Mucosa of descending colon (tissue), 3 donors: ENCODE measurements around the gene AKT3. TPM values are rescaled to one million over a fixed set of nuclear protein-coding genes. Genes with fewer than 3 reads are reported as not detected.
A peak's percentile ranks its signal among the peaks of the same experiment; 100 is the strongest.

Experiments used
- ATAC-seq: fragments of 200-7000 bp; cut with Tn5 transposase; one replicate; pipeline ENCODE4 v1.9.1; 2020; ENCODE audit warnings: mild to moderate bottlenecking, moderate library complexity
- DNase-seq, 3 donors: peaks; one replicate each; pipeline ENCODE4 v3.0.0-alpha.2; 2020
- H3K36me3 ChIP-seq: fragments of 200-600 bp; one replicate; pipeline ENCODE4 v1.8.0; 2021; ENCODE audit warnings: low read depth, mild to moderate bottlenecking
- H3K4me1 ChIP-seq: fragments of 200-600 bp; one replicate; pipeline ENCODE4 v1.8.0; 2021; ENCODE audit warnings: low read depth, mild to moderate bottlenecking
- H3K4me3 ChIP-seq: fragments of 200-600 bp; one replicate; pipeline ENCODE4 v1.8.0; 2021; ENCODE audit warnings: mild to moderate bottlenecking
- H3K9me3 ChIP-seq: fragments of 200-600 bp; one replicate; pipeline ENCODE4 v1.8.0; 2021; ENCODE audit warnings: mild to moderate bottlenecking
- intact Hi-C, 2 donors: fragments of 100-400 bp; cut with DNase I in 1 of 2; cut with micrococcal nuclease in 1 of 2; formaldehyde crosslinking; loops; one replicate each; pipeline versions ENCODE4 v1.11.0 to v1.11.1; 2022; cut with DNase I, micrococcal nuclease
- total RNA-seq, 3 donors: library from RNA; stranded (reverse); fragmentation: NEBNext Ultra II Directional in 2 of 3; extraction: Animal tissue kit (Norgen Biotek cat#: 25700) in 2 of 3; gene quantifications; one replicate each; pipeline versions ENCODE4 v1.2.1 to v1.2.4, GENCODE V29; 2021 to 2023
- TF ChIP-seq, protein P1 (sequence below): fragments of 200-600 bp; IDR thresholded peaks from one replicate; pipeline ENCODE4 v1.8.0; 2022; ENCODE audit warnings: antibody characterized with exemption, mild to moderate bottlenecking
- donor health status: DM: no; HTN: no; CAD: no; lungs with moderate emphysema.
- donor health status: DM: no; HTN: no; CAD: no.
- donor health status: DM: no; HTN: yes; CAD: no.

AKT3 gene
- total RNA-seq, 3 donors from 2014 or later = 8.2 to 119 (median 12.6) TPM

DNA sequence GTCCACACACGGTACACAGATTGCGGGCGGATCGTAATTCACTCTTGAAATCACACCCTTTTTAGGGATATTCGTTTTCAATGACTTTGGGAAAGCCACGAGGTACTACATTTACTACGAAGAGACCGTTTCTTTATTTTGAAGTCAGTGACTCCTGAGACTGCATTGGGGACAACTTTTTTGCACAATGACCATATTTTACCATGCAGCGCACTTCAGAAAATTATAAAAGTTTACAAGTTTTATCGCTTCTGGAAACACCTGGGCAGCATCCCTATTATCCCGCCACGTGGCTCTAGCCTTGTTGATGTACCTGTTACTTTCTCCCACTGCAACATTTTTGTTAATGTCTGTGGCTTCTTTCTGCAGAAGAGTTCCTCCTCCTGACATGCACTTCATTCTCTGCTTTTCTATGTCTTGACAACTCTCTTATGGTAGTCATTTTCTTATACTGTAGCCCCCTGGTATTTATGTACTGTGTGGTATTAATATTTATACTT lies 1.3 kb upstream of the AKT3 start:
- ATAC-seq = no peak
- intact Hi-C loops = no loop called here
- H3K4me1 ChIP-seq = peaks cover 4% of the 10 kb centered on the region
- TF ChIP-seq, protein P1, sequence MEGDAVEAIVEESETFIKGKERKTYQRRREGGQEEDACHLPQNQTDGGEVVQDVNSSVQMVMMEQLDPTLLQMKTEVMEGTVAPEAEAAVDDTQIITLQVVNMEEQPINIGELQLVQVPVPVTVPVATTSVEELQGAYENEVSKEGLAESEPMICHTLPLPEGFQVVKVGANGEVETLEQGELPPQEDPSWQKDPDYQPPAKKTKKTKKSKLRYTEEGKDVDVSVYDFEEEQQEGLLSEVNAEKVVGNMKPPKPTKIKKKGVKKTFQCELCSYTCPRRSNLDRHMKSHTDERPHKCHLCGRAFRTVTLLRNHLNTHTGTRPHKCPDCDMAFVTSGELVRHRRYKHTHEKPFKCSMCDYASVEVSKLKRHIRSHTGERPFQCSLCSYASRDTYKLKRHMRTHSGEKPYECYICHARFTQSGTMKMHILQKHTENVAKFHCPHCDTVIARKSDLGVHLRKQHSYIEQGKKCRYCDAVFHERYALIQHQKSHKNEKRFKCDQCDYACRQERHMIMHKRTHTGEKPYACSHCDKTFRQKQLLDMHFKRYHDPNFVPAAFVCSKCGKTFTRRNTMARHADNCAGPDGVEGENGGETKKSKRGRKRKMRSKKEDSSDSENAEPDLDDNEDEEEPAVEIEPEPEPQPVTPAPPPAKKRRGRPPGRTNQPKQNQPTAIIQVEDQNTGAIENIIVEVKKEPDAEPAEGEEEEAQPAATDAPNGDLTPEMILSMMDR = no peak
- no peaks in the 10 kb centered on the region for H3K36me3 ChIP-seq
- peak overlapping the region; percentile 38 for H3K4me3 ChIP-seq
- DNase-seq = no peak
- no peaks in the 10 kb centered on the region for H3K9me3 ChIP-seq

DNA sequence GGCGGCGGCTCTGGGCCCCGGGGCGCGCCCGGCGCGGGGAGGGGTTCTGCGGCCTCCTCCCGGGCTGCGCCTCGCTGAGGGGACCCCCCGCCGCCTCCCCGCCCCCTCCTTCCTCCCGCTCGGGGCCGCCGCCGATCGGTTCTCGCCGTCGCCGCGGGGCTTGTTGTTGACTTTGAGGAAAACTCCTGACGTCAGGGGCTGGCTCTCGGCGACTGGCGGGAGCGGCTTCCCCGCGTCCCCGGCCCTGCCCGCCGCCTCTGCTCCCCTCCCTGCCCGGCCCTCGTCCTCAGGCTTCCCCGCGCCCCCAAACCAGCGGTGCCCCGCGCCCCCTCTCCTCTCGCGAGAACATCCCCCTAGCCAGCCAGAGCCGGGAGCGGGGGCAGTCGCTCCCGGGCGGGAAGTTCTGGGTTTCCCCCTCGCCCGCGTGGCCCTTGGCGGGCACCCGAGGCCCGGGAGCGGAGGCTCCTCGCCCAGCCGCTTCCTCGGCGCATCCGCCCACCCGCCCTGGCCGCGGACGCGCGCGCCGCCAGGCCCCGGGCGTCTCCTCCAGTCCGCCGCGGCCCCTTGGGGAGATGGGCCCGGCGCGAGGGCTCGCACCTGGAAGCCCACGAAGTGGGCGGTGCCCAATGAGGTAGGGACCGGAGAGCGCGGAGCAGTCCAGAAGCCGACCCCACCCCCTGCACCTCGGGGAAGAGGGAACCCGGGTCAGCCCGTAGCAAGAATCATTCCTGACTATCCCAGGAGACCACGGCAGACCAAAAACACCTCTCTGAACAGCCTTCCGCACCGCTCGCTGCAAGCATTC lies 611 bp upstream of the AKT3 start:
- H3K36me3 ChIP-seq = no peaks in the 10 kb centered on the region
- DNase-seq (peak; percentile 63 to 84 (median 75)), ATAC-seq (peak; percentile 58)
- TF ChIP-seq, protein P1 = no peak
- peaks cover 4% of the 10 kb centered on the region for H3K4me1 ChIP-seq
- intact Hi-C loops = no loop called here
- peak overlapping the region; percentile 38 for H3K4me3 ChIP-seq
- H3K9me3 ChIP-seq = no peaks in the 10 kb centered on the region

DNA sequence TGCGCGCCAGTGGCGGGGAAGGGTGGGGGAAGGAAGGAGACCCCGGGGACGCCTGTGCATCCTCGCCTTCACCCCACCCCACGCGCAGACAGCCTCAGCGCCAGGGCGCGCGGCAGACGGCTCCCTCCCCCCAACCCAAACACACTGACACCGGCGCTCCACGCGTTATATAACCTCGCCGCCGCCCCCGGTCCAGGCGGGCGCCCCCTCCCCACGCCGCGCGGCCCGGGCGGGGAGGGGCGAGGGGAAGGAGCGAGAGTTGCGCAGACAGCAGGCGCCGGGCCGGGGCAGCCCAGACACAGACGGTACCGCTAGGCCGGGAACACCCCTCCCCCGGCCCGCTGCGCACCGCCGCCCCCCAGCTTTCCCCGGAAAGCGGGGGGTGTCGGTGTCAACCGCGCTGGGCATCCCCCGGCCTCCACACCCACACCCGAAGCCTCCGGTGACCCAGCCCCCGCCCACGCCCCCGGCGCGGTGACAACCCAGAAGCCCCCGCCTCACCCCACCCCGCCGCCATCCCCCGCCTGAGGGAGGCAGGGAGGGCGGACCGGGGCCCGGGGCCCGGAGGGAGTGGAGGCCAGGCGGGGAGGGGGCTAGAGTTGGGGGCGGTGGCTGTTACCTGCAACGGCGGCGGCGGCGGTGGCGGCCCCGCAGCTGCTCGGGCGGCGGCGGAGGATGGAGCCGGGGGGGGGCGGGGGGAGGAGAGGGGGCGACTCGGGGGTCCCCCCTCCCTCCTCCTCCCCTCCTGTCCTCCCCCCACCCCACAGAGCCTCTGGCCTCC lies 432 bp downstream of the AKT3 start:
- DNase-seq = peak; percentile 27 to 68 (median 57)
- H3K36me3 ChIP-seq = no peaks in the 10 kb centered on the region
- TF ChIP-seq, protein P1 = no peak
- H3K4me1 ChIP-seq = peaks cover 4% of the 10 kb centered on the region
- peak; percentile 45 for ATAC-seq
- H3K9me3 ChIP-seq = no peaks in the 10 kb centered on the region
- peak overlapping the region; percentile 47 for H3K4me3 ChIP-seq
- intact Hi-C loops = no loop called here

DNA sequence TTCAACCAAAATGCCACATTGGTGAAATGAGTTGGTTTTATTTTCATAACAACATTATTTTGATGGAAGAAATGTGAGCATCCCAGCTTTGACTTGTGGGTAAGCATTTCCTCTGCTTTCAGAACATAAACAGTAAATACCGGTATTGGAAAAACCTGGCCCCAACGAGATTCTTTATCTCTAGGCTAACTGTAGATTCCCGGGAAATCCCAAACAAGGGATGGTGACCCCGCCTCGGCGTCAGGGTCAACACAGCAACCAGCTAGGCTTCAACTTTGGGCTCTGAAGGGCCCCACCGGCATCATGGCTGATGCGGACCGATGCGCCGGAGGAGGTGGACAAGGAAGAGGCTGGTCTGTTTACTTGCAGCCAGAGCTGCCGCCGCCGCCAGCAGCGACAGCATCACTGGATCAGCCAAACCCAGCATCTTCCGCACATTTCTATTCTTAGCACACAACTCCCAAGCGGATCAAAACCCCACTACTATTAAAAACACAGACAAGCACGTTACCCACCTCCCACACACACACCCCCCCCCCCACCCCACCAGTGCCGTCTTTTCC lies 1.1 kb downstream of the AKT3 start:
- no peaks in the 10 kb centered on the region for H3K36me3 ChIP-seq
- intact Hi-C loops = no loop called here
- DNase-seq (peak; percentile 41 to 74 (median 49)), ATAC-seq (peak; percentile 34)
- H3K4me3 ChIP-seq = no peak overlapping the region
- TF ChIP-seq, protein P1 = no peak
- peaks cover 4% of the 10 kb centered on the region for H3K4me1 ChIP-seq
- H3K9me3 ChIP-seq = no peaks in the 10 kb centered on the region

DNA sequence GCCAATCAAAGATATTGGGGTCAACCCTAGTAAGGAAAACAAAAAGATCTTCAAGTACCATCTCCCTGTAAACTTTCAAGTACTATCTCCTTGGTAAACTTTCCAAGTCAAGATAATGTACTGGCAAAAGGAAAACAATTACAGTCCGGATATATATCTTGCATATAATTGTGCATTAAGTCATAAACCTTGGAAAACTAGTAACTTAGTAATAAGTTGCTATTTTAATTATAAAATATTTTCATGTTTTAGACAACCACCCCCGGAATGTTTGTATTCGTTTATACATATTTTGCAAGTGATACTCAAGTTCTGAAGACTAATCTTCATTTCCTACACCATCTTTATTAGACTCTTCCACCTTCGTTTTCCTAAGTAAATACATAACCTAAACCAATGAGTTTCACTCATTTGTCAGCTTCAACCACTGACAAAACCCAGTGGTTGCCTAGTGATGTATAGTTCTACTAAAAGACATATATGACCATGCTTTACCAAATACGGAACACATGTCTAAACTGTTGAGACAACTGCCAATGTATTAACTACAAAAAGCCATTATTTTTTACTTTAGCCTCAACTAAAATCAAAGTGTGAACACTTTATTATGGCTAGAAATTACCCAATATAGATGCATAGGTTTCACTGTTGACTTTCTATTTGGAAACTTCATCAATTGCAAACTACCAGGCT lies 1.7 kb downstream of the AKT3 start:
- Histone ChIP-seq H3K4me1 (peaks cover 4% of the 10 kb centered on the region), H3K36me3 (no peaks in the 10 kb centered on the region), H3K4me3 (no peak overlapping the region), H3K9me3 (no peaks in the 10 kb centered on the region)
- TF ChIP-seq, protein P1 = no peak
- intact Hi-C loops = no loop called here
- DNase-seq = no peak
- no peak for ATAC-seq
